ENCODE data around the gene SMTN. TPM values are rescaled to one million over a fixed set of nuclear protein-coding genes. Genes with fewer than 3 reads are reported as not detected.

SMTN gene
- total RNA-seq, 6 donors from 2014 or later: 26.1 to 104 (median 47.3) TPM

DNA sequence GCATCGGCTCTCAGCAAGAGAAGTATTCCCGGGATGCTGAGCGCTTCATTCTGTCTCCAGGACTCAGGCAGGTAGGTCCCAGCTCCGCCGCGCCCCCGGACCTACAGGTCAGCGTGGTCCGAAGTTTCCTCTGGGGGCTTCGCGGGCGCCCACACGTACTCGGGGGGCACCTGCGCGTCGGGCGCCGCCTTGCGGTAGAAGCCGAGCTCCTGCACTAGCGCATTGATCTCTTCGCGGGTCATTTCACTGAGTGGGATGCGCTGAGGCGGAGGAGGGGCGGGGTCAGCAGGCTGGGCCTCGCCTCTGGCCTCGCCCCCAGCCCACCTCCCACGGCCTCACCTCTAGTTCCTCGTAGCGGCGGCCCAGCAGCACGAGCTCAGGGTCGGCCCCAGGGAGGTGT is 23.8 kb downstream of the SMTN start:
- H3K4me1 ChIP-seq: peaks cover 15 to 22% (median 20%) of the 10 kb centered on the region in 4 donors
- H3K27me3 ChIP-seq: no peaks in the 10 kb centered on the region
- 55 to 87% methylated on average over 27 to 35 of the region's 35 CpGs for WGBS, 2 donors
- peaks cover under 1 to 36% (median 14%) of the 10 kb centered on the region in 4 donors for H3K36me3 ChIP-seq
- no peak for TF ChIP-seq POLR2AphosphoS5 (IDR thresholded peaks at IDR 0.05)
- no peak for ATAC-seq (ENCODE audit: low FRiP score in 2 of 2)
- DNase-seq: peak in 1 of 2 donors; percentile 85
- no peaks in the 10 kb centered on the region for H3K9me3 ChIP-seq
- no peak overlapping the region for H3K4me3 ChIP-seq
- H3K27ac ChIP-seq: peak overlapping the region in 2 of 4 donors; percentile 35 to 57

DNA sequence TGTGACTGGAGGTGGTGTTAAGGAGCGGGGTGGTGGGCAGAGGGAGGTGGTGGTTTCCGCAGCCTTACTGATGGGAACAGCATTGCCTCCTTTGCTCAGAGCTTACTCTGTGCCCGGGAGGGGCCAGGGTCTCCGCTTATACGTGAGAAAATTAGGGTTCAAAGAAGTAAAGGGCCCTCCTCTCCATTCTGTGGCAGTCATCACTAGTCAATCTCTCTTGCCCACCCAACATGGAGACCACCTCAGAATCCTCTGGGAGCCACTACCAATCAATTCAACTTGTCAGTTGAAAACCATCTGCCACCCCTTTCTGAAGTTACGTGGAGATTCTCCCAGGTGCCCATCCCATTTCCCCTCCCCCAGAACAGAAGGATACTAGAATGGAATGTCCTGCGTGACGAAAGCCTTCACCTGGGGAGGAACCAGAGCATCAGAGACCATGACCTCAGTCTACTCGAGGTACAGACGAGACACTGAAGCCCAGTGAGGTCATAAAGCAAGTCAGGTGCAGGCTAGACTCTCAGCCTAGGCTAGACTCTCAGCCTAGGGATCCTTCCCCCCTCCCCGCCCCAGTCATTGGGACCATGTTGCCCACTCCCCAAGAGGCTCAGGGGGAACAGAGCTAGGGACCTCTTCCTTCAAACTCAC is 24.3 kb downstream of the SMTN start:
- WGBS, 2 donors: 84 to 86% methylated on average over 10 to 11 of the region's 11 CpGs
- TF ChIP-seq POLR2AphosphoS5 (IDR thresholded peaks at IDR 0.05): no peak
- TF ChIP-seq CTCF (IDR thresholded peaks at IDR 0.05): no peak
- no peak for TF ChIP-seq EP300 (IDR thresholded peaks at IDR 0.05)
- TF ChIP-seq POLR2A (IDR thresholded peaks at IDR 0.05): no peak

DNA sequence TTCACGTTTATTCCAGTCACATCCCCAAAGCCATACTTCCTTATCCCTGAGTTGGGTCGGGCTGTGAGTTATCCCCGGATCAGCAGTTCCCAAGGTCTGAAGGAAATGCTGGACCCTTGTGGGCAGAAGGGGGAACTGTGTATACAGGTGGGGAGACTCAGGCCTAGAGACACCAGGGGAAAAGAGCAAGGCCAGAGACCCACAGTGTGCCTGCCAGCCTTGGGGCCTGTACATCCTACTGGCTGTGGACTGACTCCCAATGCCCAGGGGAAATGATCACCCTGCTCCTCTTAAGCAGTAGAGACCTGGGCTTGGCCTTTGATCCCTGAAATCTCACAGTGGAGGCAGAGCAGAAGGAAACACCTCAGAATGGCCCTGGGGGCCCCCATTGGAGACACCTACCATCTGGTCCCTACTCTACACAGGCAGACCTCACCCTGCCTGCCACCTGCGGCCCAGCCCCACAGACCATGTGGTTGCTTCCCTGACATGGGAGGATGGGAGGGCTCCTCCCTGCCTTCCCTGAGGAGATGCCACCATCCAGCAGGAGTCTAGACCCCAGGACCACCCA is 25.0 kb downstream of the SMTN start:
- H3K4me1 ChIP-seq: peaks cover 15 to 22% (median 20%) of the 10 kb centered on the region in 4 donors
- no peaks in the 10 kb centered on the region for H3K27me3 ChIP-seq
- H3K36me3 ChIP-seq: peaks cover 0 to 24% (median 9%) of the 10 kb centered on the region in 4 donors
- peak overlapping the region; percentile 86 to 96 (median 92) for H3K27ac ChIP-seq
- WGBS, 2 donors: 62 to 79% methylated on average over 2 to 4 of the region's 4 CpGs
- ATAC-seq (ENCODE audit: low FRiP score in 2 of 2): no peak
- peak overlapping the region in 3 of 4 donors; percentile 56 to 76 (median 67) for H3K4me3 ChIP-seq
- TF ChIP-seq CTCF (IDR thresholded peaks at IDR 0.05): no peak
- DNase-seq: no peak
- H3K9me3 ChIP-seq: no peaks in the 10 kb centered on the region

More for the DNA sequence above, 24.3 kb downstream of the SMTN start:
- no peak for DNase-seq
- Histone ChIP-seq H3K9me3 (no peaks in the 10 kb centered on the region), H3K4me3 (no peak overlapping the region), H3K4me1 (peaks cover 15 to 22% (median 20%) of the 10 kb centered on the region in 4 donors), H3K27ac (peak overlapping the region; percentile 86 to 96 (median 92)), H3K27me3 (no peaks in the 10 kb centered on the region), H3K36me3 (peaks cover 0 to 31% (median 12%) of the 10 kb centered on the region in 4 donors)
- no peak for ATAC-seq (ENCODE audit: low FRiP score in 2 of 2)

DNA sequence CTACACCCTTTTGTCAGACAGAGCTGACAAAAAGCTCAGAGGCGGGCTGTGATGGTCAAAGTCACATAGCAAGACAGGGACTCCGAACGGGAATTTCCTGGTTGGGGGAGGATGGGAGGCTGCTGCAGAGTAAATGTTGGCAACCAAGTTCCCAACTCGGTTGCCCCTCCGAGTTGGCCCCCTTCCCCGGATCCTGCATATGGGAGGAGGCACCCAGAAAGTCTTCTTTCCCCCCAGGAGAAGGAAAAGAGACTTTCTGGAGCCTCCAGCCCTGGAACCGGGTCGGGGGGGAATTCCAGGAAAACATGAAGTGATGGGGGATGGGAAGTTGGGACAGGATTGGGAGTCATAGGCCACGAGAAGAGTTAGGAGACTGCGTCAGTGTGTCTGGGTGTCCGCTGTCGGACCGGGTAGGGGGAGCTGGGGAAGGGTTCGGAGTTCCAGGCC is 25.6 kb downstream of the SMTN start:
- DNase-seq: no peak
- TF ChIP-seq CTCF (IDR thresholded peaks at IDR 0.05): no peak
- TF ChIP-seq POLR2AphosphoS5 (IDR thresholded peaks at IDR 0.05): no peak
- no peak for TF ChIP-seq POLR2A (IDR thresholded peaks at IDR 0.05)
- TF ChIP-seq EP300 (IDR thresholded peaks at IDR 0.05): no peak
- Histone ChIP-seq H3K9me3 (no peaks in the 10 kb centered on the region), H3K27ac (peak overlapping the region; percentile 86 to 96 (median 92)), H3K27me3 (no peaks in the 10 kb centered on the region), H3K4me3 (peak overlapping the region; percentile 32 to 76 (median 62)), H3K36me3 (peaks cover 0 to 20% (median 7%) of the 10 kb centered on the region in 4 donors), H3K4me1 (peaks cover 15 to 22% (median 20%) of the 10 kb centered on the region in 4 donors)
- peak in 1 of 2 donors; percentile 47 for ATAC-seq (ENCODE audit: low FRiP score in 2 of 2)
- 61 to 66% methylated on average over 14 of the region's 14 CpGs for WGBS, 2 donors

- peak within 1 kb of the TSS; percentile 86 to 96 (median 92) for H3K27ac ChIP-seq
- H3K27me3 ChIP-seq: no peaks in the 10 kb centered on the region
- ATAC-seq (ENCODE audit: low FRiP score in 2 of 2) (peak; percentile 96 to 97), DNase-seq (peak; percentile 98)
- TF ChIP-seq EP300 (IDR thresholded peaks at IDR 0.05) (no peak), CTCF (IDR thresholded peaks at IDR 0.05) (peak; percentile 90 to 95 (median 94)), POLR2AphosphoS5 (IDR thresholded peaks at IDR 0.05) (peak; percentile 36 to 81), POLR2A (IDR thresholded peaks at IDR 0.05) (peak in 3 of 4 donors; percentile 12 to 76 (median 62))
- peak within 1 kb of the TSS; percentile 32 to 76 (median 62) for H3K4me3 ChIP-seq
- WGBS, 2 donors: 5 to 10% methylated on average over 15 to 36 of the region's 67 CpGs
- no peaks in the 10 kb centered on the region for H3K9me3 ChIP-seq
- H3K36me3 ChIP-seq: peaks cover 0 to 14% (median 7%) of the 10 kb centered on the region in 4 donors
- H3K4me1 ChIP-seq: peaks cover 15 to 22% (median 20%) of the 10 kb centered on the region in 4 donors
These were observed 26.2 kb downstream of the SMTN start, which contains the start of gene SELENOM for GRCh38 chr22:31107178-31107893. Gene SELENOM, minus strand, starts transcription at chr22:31107568. Its CDS starts 63 bp downstream, at chr22:31107505.

Data from upper lobe of left lung (tissue), 6 donors.